DOHH2 (cell line): Measurements from ENCODE around the gene CHKB.

Experiments used
- EZH2phosphoT487 ChIP-seq: fragments of 200-600 bp; sonication (generic); IDR thresholded peaks from 2 replicates; pipeline ENCODE4 v1.6.1; 2017; ENCODE audit warnings: borderline replicate concordance, mild to moderate bottlenecking, antibody characterized with exemption, low read length, moderate library complexity, mixed read lengths
- TF ChIP-seq, protein P1 (sequence below): fragments of 200-600 bp; sonication (generic); IDR thresholded peaks from one replicate; pipeline ENCODE4 v1.5.1; 2014; ENCODE audit warnings: antibody characterized with exemption, mild to moderate bottlenecking, low read depth, low read length; ENCODE audit not compliant: poor library complexity, severe bottlenecking

DNA sequence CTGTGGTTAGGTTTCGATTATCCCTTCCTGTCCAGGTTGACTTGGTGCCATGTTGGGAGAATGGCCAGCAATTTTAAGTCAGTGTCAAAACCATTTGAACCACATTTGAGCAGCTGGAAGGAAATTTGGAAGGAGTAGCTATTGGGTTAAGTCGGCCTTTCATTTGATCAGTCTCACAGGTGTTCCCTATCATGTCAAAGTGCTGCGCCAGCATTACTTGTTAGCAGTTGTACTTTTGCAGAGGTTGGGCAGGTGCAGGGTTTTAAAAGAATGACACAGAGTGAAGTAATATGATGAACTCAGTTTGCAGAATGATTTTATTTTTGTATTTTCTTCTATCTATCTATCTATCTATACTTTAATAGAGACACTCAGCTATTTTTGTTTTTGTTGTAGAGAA, 46.4 kb downstream of the CHKB start:
- TF ChIP-seq, protein P1, sequence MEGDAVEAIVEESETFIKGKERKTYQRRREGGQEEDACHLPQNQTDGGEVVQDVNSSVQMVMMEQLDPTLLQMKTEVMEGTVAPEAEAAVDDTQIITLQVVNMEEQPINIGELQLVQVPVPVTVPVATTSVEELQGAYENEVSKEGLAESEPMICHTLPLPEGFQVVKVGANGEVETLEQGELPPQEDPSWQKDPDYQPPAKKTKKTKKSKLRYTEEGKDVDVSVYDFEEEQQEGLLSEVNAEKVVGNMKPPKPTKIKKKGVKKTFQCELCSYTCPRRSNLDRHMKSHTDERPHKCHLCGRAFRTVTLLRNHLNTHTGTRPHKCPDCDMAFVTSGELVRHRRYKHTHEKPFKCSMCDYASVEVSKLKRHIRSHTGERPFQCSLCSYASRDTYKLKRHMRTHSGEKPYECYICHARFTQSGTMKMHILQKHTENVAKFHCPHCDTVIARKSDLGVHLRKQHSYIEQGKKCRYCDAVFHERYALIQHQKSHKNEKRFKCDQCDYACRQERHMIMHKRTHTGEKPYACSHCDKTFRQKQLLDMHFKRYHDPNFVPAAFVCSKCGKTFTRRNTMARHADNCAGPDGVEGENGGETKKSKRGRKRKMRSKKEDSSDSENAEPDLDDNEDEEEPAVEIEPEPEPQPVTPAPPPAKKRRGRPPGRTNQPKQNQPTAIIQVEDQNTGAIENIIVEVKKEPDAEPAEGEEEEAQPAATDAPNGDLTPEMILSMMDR, result no peak
- TF ChIP-seq EZH2phosphoT487, result no peak
